K562 (cell line): Measurements from ENCODE around the gene OPA3.

Experiments used
- ZNF253 ChIP-seq: fragments of 250-450 bp; sonication (Bioruptor Pico); conservative IDR thresholded peaks from 2 replicates; pipeline ENCODE4 v1.6.1; 2021; ENCODE audit warnings: mild to moderate bottlenecking
- TF ChIP-seq, protein P1 (sequence below): IDR thresholded peaks from 2 replicates; pipeline ENCODE4 v1.6.1; 2011; ENCODE audit not compliant: insufficient read length; ENCODE audit errors: extremely low read depth
- TF ChIP-seq, protein P2 (sequence below): sonication (generic); formaldehyde crosslinking; IDR thresholded peaks from 2 replicates; pipeline ENCODE4 v1.8.1; 2022; ENCODE audit warnings: missing genetic modification reagents

DNA sequence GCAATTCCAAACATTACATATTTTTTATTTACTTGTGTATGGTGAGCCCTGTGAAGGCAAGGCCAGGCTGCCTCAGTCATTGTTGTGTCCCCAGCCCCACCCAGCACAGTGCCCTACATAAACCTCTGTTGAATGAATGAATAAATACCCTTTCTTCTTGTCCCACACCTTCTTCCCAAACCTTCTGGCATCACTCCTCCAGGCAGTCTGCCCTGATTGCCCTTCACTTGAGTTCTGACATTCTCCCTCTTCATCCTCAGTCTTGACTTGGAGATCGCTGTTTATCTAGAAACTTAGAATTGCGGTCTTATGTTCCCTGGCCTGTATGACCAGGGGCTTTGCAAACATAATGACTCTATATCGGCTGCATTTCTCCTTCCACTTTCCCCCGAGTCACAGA, 5.2 kb upstream of the OPA3 start:
- TF ChIP-seq, protein P1, sequence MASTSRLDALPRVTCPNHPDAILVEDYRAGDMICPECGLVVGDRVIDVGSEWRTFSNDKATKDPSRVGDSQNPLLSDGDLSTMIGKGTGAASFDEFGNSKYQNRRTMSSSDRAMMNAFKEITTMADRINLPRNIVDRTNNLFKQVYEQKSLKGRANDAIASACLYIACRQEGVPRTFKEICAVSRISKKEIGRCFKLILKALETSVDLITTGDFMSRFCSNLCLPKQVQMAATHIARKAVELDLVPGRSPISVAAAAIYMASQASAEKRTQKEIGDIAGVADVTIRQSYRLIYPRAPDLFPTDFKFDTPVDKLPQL, result no peak
- no peak for TF ChIP-seq ZNF253 (CRISPR knock-in tag)
- TF ChIP-seq, protein P2, sequence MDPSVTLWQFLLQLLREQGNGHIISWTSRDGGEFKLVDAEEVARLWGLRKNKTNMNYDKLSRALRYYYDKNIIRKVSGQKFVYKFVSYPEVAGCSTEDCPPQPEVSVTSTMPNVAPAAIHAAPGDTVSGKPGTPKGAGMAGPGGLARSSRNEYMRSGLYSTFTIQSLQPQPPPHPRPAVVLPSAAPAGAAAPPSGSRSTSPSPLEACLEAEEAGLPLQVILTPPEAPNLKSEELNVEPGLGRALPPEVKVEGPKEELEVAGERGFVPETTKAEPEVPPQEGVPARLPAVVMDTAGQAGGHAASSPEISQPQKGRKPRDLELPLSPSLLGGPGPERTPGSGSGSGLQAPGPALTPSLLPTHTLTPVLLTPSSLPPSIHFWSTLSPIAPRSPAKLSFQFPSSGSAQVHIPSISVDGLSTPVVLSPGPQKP, result no peak
